Activated naive CD8-positive, alpha-beta T cell treated with anti-CD3 and anti-CD28 coated beads, Interleukin-2, amount 10 ng/mL, durations not matched to agents 7 days and 5 days (primary cell): Measurements from ENCODE around the gene MYBBP1A. TPM values are rescaled to one million over a fixed set of nuclear protein-coding genes. Genes with fewer than 3 reads are reported as not detected.
A peak's percentile ranks its signal among the peaks of the same experiment; 100 is the strongest.

ENCODE experiments used
- ATAC-seq: fragments of 150-1000 bp; cut with Tn5 transposase; one replicate; pipeline ENCODE4 v1.10.0; 2021; ENCODE audit warnings: low read depth, moderate library complexity
- POLR2A ChIA-PET: fragments of 350-600 bp; sonication (Branson Sonifier 250); formaldehyde crosslinking; loops from one replicate; lab custom pipeline; 2021; ENCODE audit warnings: antibody characterized with exemption; lab: Charles Lee
- DNase-seq: peaks from one replicate; pipeline ENCODE4 v3.0.0; 2021
- H3K27ac Mint-ChIP-seq: one replicate; pipeline ENCODE4 v1.8.0; 2022; ENCODE audit warnings: mild to moderate bottlenecking, mixed read lengths
- H3K27me3 Mint-ChIP-seq: one replicate; pipeline ENCODE4 v1.8.0; 2022; ENCODE audit warnings: mild to moderate bottlenecking, moderate library complexity, mixed read lengths
- H3K36me3 Mint-ChIP-seq: one replicate; pipeline ENCODE4 v1.8.0; 2021; ENCODE audit warnings: mild to moderate bottlenecking, mixed read lengths
- H3K4me1 Mint-ChIP-seq: one replicate; pipeline ENCODE4 v1.8.0; 2021; ENCODE audit warnings: mixed read lengths
- H3K4me3 Mint-ChIP-seq: one replicate; pipeline ENCODE4 v1.8.0; 2022; ENCODE audit warnings: mild to moderate bottlenecking, moderate library complexity, mixed read lengths
- H3K9me3 Mint-ChIP-seq: one replicate; pipeline ENCODE4 v1.8.0; 2021; ENCODE audit warnings: mixed read lengths
- total RNA-seq, 2 experiments: library from RNA; stranded (reverse); gene quantifications; one replicate each; pipeline ENCODE4 v1.2.3, GENCODE V29; 2021

MYBBP1A gene
- total RNA-seq, 2 experiments from 2014 or later = 59.1 to 61.6 TPM

GRCh38 chr17:4558347-4558971, 3.3 kb upstream of the MYBBP1A start:
- Mint-ChIP-seq H3K4me1 (peaks cover 38% of the 10 kb centered on the region), H3K27me3 (no peaks in the 10 kb centered on the region), H3K9me3 (no peaks in the 10 kb centered on the region), H3K36me3 (no peaks in the 10 kb centered on the region), H3K4me3 (no peak overlapping the region), H3K27ac (no peak overlapping the region)
- POLR2A ChIA-PET = no interaction called here
- DNase-seq (no peak), ATAC-seq (no peak)

- no peak for ATAC-seq
- no peaks in the 10 kb centered on the region for H3K27me3 Mint-ChIP-seq
- POLR2A ChIA-PET = interaction anchor here (0.7 kb wide), 1 partner anchor 27 kb away, joined by 6 read pairs; no protein-coding TSS in a partner anchor
- H3K27ac Mint-ChIP-seq = no peak overlapping the region
- no peaks in the 10 kb centered on the region for H3K36me3 Mint-ChIP-seq
- no peaks in the 10 kb centered on the region for H3K9me3 Mint-ChIP-seq
- H3K4me1 Mint-ChIP-seq = peaks cover 32% of the 10 kb centered on the region
- H3K4me3 Mint-ChIP-seq = no peak overlapping the region
- no peak for DNase-seq
These were observed 2.6 kb upstream of the MYBBP1A start for GRCh38 chr17:4557626-4558346.

GRCh38 chr17:4556996-4557395, 1.8 kb upstream of the MYBBP1A start:
- DNase-seq (no peak), ATAC-seq (no peak)
- Mint-ChIP-seq H3K4me3 (no peak overlapping the region), H3K4me1 (peaks cover 24% of the 10 kb centered on the region), H3K27ac (no peak overlapping the region), H3K27me3 (no peaks in the 10 kb centered on the region), H3K36me3 (no peaks in the 10 kb centered on the region), H3K9me3 (no peaks in the 10 kb centered on the region)
- POLR2A ChIA-PET = interaction anchor here (0.7 kb wide), 2 partner anchors 11 to 26 kb away, joined by 6 to 7 read pairs; no protein-coding TSS in a partner anchor

- no peaks in the 10 kb centered on the region for H3K9me3 Mint-ChIP-seq
- peaks cover 22% of the 10 kb centered on the region for H3K4me1 Mint-ChIP-seq
- H3K36me3 Mint-ChIP-seq = peaks cover 1% of the 10 kb centered on the region
- POLR2A ChIA-PET = interaction anchor here (1.0 to 1.7 kb wide), 8 partner anchors 12 to 413 kb away, joined by 3 to 6 read pairs (median 4); partner anchors contain the start of genes C17orf107, CYB5D2, SPNS2 and SPNS3
- peak overlapping the region; percentile 91 for H3K4me3 Mint-ChIP-seq
- DNase-seq (no peak), ATAC-seq (no peak)
- H3K27ac Mint-ChIP-seq = peak overlapping the region; percentile 95
- H3K27me3 Mint-ChIP-seq = no peaks in the 10 kb centered on the region
These were observed 932 bp upstream of the MYBBP1A start for GRCh38 chr17:4555873-4556759.

GRCh38 chr17:4554441-4554996, 665 bp downstream of the MYBBP1A start:
- H3K27me3 Mint-ChIP-seq = no peaks in the 10 kb centered on the region
- peak overlapping the region; percentile 95 for H3K27ac Mint-ChIP-seq
- POLR2A ChIA-PET = interaction anchor here (0.7 to 1.7 kb wide), 9 partner anchors 10 to 345 kb away, joined by 3 to 7 read pairs (median 5); partner anchors contain the start of genes C17orf107, SPNS2 and SPNS3
- no peak for ATAC-seq
- no peak for DNase-seq
- H3K4me1 Mint-ChIP-seq = peaks cover 22% of the 10 kb centered on the region
- H3K36me3 Mint-ChIP-seq = peaks cover 4% of the 10 kb centered on the region
- H3K4me3 Mint-ChIP-seq = peak overlapping the region; percentile 91
- H3K9me3 Mint-ChIP-seq = no peaks in the 10 kb centered on the region

- POLR2A ChIA-PET = interaction anchor here (1.0 to 1.7 kb wide), 4 partner anchors 49 to 119 kb away, joined by 3 to 7 read pairs (median 5); no protein-coding TSS in a partner anchor
- no peaks in the 10 kb centered on the region for H3K27me3 Mint-ChIP-seq
- DNase-seq = no peak
- H3K36me3 Mint-ChIP-seq = peaks cover 4% of the 10 kb centered on the region
- peaks cover 22% of the 10 kb centered on the region for H3K4me1 Mint-ChIP-seq
- no peaks in the 10 kb centered on the region for H3K9me3 Mint-ChIP-seq
- ATAC-seq = no peak
- H3K4me3 Mint-ChIP-seq = peak overlapping the region; percentile 91
- H3K27ac Mint-ChIP-seq = peak overlapping the region; percentile 52
These were observed 1.5 kb downstream of the MYBBP1A start for GRCh38 chr17:4553669-4554068.

GRCh38 chr17:4551796-4552525, 3.2 kb downstream of the MYBBP1A start:
- DNase-seq (no peak), ATAC-seq (no peak)
- H3K9me3 Mint-ChIP-seq = no peaks in the 10 kb centered on the region
- no peak overlapping the region for H3K4me3 Mint-ChIP-seq
- H3K4me1 Mint-ChIP-seq = peaks cover 21% of the 10 kb centered on the region
- H3K27me3 Mint-ChIP-seq = no peaks in the 10 kb centered on the region
- POLR2A ChIA-PET = no interaction called here
- peaks cover 4% of the 10 kb centered on the region for H3K36me3 Mint-ChIP-seq
- no peak overlapping the region for H3K27ac Mint-ChIP-seq

GRCh38 chr17:4551141-4551540, 4.0 kb downstream of the MYBBP1A start:
- POLR2A ChIA-PET = no interaction called here
- Mint-ChIP-seq H3K4me1 (peaks cover 20% of the 10 kb centered on the region), H3K27ac (no peak overlapping the region), H3K36me3 (peaks cover 4% of the 10 kb centered on the region), H3K9me3 (no peaks in the 10 kb centered on the region), H3K4me3 (no peak overlapping the region), H3K27me3 (no peaks in the 10 kb centered on the region)
- ATAC-seq = no peak
- DNase-seq = no peak

- Mint-ChIP-seq H3K4me1 (peaks cover 14% of the 10 kb centered on the region), H3K9me3 (no peaks in the 10 kb centered on the region), H3K27ac (no peak overlapping the region), H3K27me3 (no peaks in the 10 kb centered on the region), H3K36me3 (peaks cover 4% of the 10 kb centered on the region), H3K4me3 (no peak overlapping the region)
- POLR2A ChIA-PET = no interaction called here
- ATAC-seq (no peak), DNase-seq (no peak)
These were observed 4.6 kb downstream of the MYBBP1A start for GRCh38 chr17:4550534-4551039.

- H3K27ac Mint-ChIP-seq = no peak overlapping the region
- DNase-seq (no peak), ATAC-seq (no peak)
- H3K36me3 Mint-ChIP-seq = peaks cover 4% of the 10 kb centered on the region
- H3K4me1 Mint-ChIP-seq = peaks cover 12% of the 10 kb centered on the region
- no peaks in the 10 kb centered on the region for H3K27me3 Mint-ChIP-seq
- POLR2A ChIA-PET = interaction anchor here (0.7 kb wide), 1 partner anchor 103 kb away, joined by 4 read pairs; no protein-coding TSS in a partner anchor
- no peak overlapping the region for H3K4me3 Mint-ChIP-seq
- H3K9me3 Mint-ChIP-seq = no peaks in the 10 kb centered on the region
These were observed 5.2 kb downstream of the MYBBP1A start for GRCh38 chr17:4549781-4550533.

GRCh38 chr17:4548721-4549531, 6.3 kb downstream of the MYBBP1A start:
- H3K9me3 Mint-ChIP-seq = no peaks in the 10 kb centered on the region
- POLR2A ChIA-PET = interaction anchor here (0.7 kb wide), 1 partner anchor 102 kb away, joined by 4 read pairs; no protein-coding TSS in a partner anchor
- no peak for DNase-seq
- H3K36me3 Mint-ChIP-seq = peaks cover 4% of the 10 kb centered on the region
- no peak overlapping the region for H3K4me3 Mint-ChIP-seq
- no peaks in the 10 kb centered on the region for H3K27me3 Mint-ChIP-seq
- H3K4me1 Mint-ChIP-seq = peaks cover 3% of the 10 kb centered on the region
- ATAC-seq = no peak
- no peak overlapping the region for H3K27ac Mint-ChIP-seq
